ENCODE measurements around the gene PRSS48.

PRSS48 gene

DNA sequence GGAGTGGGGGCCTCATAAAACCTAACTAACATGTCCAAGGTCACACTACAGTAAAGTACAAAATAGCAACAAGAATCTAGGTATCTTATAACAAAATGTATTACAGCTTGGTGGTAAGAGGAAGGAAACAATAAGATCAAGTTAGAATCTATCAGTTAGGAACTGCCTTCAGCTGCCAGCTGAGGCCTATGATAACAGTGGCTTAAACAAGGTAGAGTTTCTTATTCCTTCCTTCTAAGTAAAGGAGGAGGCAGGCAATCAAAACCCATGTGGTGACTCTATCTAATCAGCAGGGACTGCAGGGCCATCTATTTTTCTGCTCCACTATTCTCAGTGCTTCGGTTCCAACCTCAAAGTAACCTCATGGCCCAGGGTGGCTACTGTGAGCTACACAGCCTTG lies 37.5 kb downstream of the PRSS48 start:
- H2AK5ac ChIP-seq (ENCODE audit: low read length), result no peak overlapping the region
- no peak overlapping the region for H3K4me2 ChIP-seq (ENCODE audit: low read length)
- H3K56ac ChIP-seq (ENCODE audit: low read length), result no peak overlapping the region
- no peak overlapping the region for H3K27ac ChIP-seq (ENCODE audit: low read depth, low read length)
- no peak overlapping the region for H2BK120ac ChIP-seq (ENCODE audit: low read depth, low read length)
- peaks cover 8% of the 10 kb centered on the region for H3K79me1 ChIP-seq (ENCODE audit: low read length)
- no peak overlapping the region for H4K5ac ChIP-seq (ENCODE audit: low read length)
- no peaks in the 10 kb centered on the region for H3K27me3 ChIP-seq (ENCODE audit: insufficient read depth, low read length, poor library complexity)
- no peak overlapping the region for H4K8ac ChIP-seq (ENCODE audit: low read depth, low read length)
- no peak overlapping the region for H2BK15ac ChIP-seq (replicated peaks; ENCODE audit: low read depth)
- H2BK5ac ChIP-seq (ENCODE audit: low read length), result no peak overlapping the region
- peak overlapping the region; percentile 7 for H3K18ac ChIP-seq (ENCODE audit: low read length)
- H3K4me3 ChIP-seq (ENCODE audit: low read length), result no peak overlapping the region
- no peak overlapping the region for H3K9ac ChIP-seq (ENCODE audit: low read length)
- peak; percentile 63 for DNase-seq
- peaks cover 42% of the 10 kb centered on the region for H3K79me2 ChIP-seq (ENCODE audit: control insufficient read depth, insufficient read depth, low read length)
- H3K4me1 ChIP-seq (ENCODE audit: control insufficient read depth, low read depth, low read length), result peaks cover 10% of the 10 kb centered on the region
- no CpG with 5 or more reads among the region's 1 CpG for WGBS (ENCODE audit: extremely low coverage, insufficient coverage, low lambda C conversion rate)
- no peak overlapping the region for H3K4ac ChIP-seq (ENCODE audit: low read depth, low read length)
- H3K23ac ChIP-seq (ENCODE audit: low read length), result no peak overlapping the region
- no peaks in the 10 kb centered on the region for H3K36me3 ChIP-seq (ENCODE audit: control insufficient read depth, insufficient read depth, low read length)

DNA sequence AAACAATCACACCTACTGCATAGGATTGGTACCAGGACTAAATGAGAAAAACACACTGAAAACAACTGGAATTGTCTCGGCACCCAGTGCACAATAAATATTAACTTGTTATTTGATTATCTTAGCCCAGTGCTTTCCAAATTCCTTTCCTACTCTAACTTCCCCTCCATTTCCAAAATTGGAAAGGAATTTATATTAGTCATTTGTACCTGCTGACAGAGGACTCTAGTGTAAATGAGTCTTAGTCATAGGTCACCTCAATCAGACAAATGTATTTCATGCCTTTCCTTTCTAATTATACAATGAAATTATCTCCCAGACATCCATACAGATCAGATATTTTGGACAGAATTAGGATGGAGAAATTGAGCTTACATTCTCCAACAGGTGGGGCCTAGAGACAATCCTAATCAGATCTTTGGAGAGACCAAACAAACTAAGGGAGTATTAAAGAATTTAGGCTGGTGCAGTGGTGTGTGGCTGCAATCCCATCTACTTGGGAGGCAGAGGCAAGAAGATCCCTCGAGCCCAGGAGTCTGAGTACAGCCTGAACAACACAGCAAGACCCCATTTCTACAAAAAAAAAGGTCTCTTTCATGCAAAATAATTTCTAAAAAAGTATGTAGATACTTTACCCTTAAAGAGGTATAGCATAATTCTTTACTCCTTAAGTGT lies 38.4 kb downstream of the PRSS48 start:
- no peak overlapping the region for H2AK5ac ChIP-seq (ENCODE audit: low read length)
- H3K56ac ChIP-seq (ENCODE audit: low read length), result no peak overlapping the region
- no peak for DNase-seq
- no peak overlapping the region for H2BK120ac ChIP-seq (ENCODE audit: low read depth, low read length)
- H3K4me2 ChIP-seq (ENCODE audit: low read length), result no peak overlapping the region
- H3K18ac ChIP-seq (ENCODE audit: low read length), result no peak overlapping the region
- no CpG with 5 or more reads among the region's 2 CpGs for WGBS (ENCODE audit: extremely low coverage, insufficient coverage, low lambda C conversion rate)
- H2BK5ac ChIP-seq (ENCODE audit: low read length), result no peak overlapping the region
- H3K36me3 ChIP-seq (ENCODE audit: control insufficient read depth, insufficient read depth, low read length), result no peaks in the 10 kb centered on the region
- H3K4ac ChIP-seq (ENCODE audit: low read depth, low read length), result no peak overlapping the region
- H3K79me1 ChIP-seq (ENCODE audit: low read length), result peaks cover 8% of the 10 kb centered on the region
- H4K8ac ChIP-seq (ENCODE audit: low read depth, low read length), result no peak overlapping the region
- no peak overlapping the region for H3K9ac ChIP-seq (ENCODE audit: low read length)
- peak overlapping the region; percentile 9 for H3K27ac ChIP-seq (ENCODE audit: low read depth, low read length)
- H3K4me1 ChIP-seq (ENCODE audit: control insufficient read depth, low read depth, low read length), result peaks cover 10% of the 10 kb centered on the region
- no peak overlapping the region for H3K4me3 ChIP-seq (ENCODE audit: low read length)
- H3K79me2 ChIP-seq (ENCODE audit: control insufficient read depth, insufficient read depth, low read length), result peaks cover 45% of the 10 kb centered on the region
- H3K23ac ChIP-seq (ENCODE audit: low read length), result no peak overlapping the region
- no peaks in the 10 kb centered on the region for H3K27me3 ChIP-seq (ENCODE audit: insufficient read depth, low read length, poor library complexity)
- H4K5ac ChIP-seq (ENCODE audit: low read length), result no peak overlapping the region
- no peak overlapping the region for H2BK15ac ChIP-seq (replicated peaks; ENCODE audit: low read depth)

DNA sequence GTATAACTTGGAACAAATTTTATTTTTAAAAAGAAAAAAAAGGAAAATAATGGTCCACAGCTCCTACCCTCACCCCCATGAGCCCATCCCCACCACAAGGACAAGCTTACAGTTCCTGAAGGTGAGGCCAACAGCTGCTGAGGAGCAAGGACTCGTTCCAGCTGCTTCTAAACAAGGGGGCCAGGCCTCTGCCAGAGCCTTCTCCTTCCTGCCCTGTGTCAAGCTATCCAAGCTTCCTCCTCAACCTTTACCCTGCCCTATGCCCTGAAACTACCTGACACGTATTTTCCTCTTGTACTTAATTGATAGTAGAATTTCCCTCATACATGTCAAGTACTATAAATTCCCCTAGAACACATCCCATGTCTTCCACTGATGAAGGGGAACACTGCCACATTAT lies 39.7 kb downstream of the PRSS48 start:
- no peak for DNase-seq
- peaks cover 49% of the 10 kb centered on the region for H3K79me2 ChIP-seq (ENCODE audit: control insufficient read depth, insufficient read depth, low read length)

DNA sequence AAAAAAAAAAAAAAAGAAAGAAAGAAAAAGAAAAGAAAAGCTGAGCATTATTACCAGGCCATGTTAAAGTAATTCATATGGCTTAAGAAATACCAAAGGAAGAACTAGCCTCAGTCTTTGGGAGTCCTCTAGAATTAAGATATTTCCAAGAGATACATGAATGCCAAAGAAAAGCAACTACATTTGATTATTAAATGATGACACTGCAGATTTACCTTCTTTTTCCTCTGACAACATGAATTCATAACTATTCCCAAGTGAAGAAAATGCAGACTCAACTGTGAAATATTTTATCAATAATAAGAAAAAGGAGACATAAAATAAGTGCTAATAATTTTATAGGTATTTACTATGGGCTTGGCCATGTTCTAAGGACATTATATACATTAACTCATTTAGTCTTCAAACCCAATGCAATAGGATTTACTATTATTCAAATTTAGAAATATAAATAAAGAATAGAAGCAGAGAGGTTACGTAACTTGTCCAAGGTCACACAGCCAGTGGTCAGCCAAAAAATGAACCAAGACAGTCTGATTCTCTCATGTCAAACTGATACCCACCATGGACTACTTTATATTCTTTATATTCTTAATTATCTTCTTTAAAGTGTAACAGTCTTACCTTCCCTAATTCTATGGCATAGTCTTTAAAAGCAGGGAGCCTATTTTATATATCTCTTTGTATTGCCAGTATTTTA lies 41.5 kb downstream of the PRSS48 start:
- H3K18ac ChIP-seq (ENCODE audit: low read length), result no peak overlapping the region
- H3K56ac ChIP-seq (ENCODE audit: low read length), result no peak overlapping the region
- H3K4me3 ChIP-seq (ENCODE audit: low read length), result no peak overlapping the region
- no peak overlapping the region for H2BK5ac ChIP-seq (ENCODE audit: low read length)
- H3K36me3 ChIP-seq (ENCODE audit: control insufficient read depth, insufficient read depth, low read length), result no peaks in the 10 kb centered on the region
- H2BK15ac ChIP-seq (replicated peaks; ENCODE audit: low read depth), result no peak overlapping the region
- no peak overlapping the region for H4K5ac ChIP-seq (ENCODE audit: low read length)
- H3K4me2 ChIP-seq (ENCODE audit: low read length), result no peak overlapping the region
- no peak overlapping the region for H2BK120ac ChIP-seq (ENCODE audit: low read depth, low read length)
- H2AK5ac ChIP-seq (ENCODE audit: low read length), result no peak overlapping the region
- H3K79me2 ChIP-seq (ENCODE audit: control insufficient read depth, insufficient read depth, low read length), result peaks cover 53% of the 10 kb centered on the region
- H3K4ac ChIP-seq (ENCODE audit: low read depth, low read length), result no peak overlapping the region
- no CpG with 5 or more reads among the region's 1 CpG for WGBS (ENCODE audit: extremely low coverage, insufficient coverage, low lambda C conversion rate)
- no peak overlapping the region for H3K27ac ChIP-seq (ENCODE audit: low read depth, low read length)
- H3K9ac ChIP-seq (ENCODE audit: low read length), result no peak overlapping the region
- no peaks in the 10 kb centered on the region for H3K27me3 ChIP-seq (ENCODE audit: insufficient read depth, low read length, poor library complexity)
- H3K4me1 ChIP-seq (ENCODE audit: control insufficient read depth, low read depth, low read length), result peaks cover 12% of the 10 kb centered on the region
- peaks cover 11% of the 10 kb centered on the region for H3K79me1 ChIP-seq (ENCODE audit: low read length)
- no peak overlapping the region for H3K23ac ChIP-seq (ENCODE audit: low read length)
- H4K8ac ChIP-seq (ENCODE audit: low read depth, low read length), result no peak overlapping the region
- DNase-seq, result no peak

More for the DNA sequence above, 39.7 kb downstream of the PRSS48 start:
- Histone ChIP-seq H3K4ac (ENCODE audit: low read depth, low read length) (no peak overlapping the region), H4K8ac (ENCODE audit: low read depth, low read length) (no peak overlapping the region), H2AK5ac (ENCODE audit: low read length) (no peak overlapping the region), H2BK120ac (ENCODE audit: low read depth, low read length) (no peak overlapping the region), H3K36me3 (ENCODE audit: control insufficient read depth, insufficient read depth, low read length) (no peaks in the 10 kb centered on the region), H3K9ac (ENCODE audit: low read length) (no peak overlapping the region), H3K4me3 (ENCODE audit: low read length) (no peak overlapping the region), H3K18ac (ENCODE audit: low read length) (no peak overlapping the region), H3K4me1 (ENCODE audit: control insufficient read depth, low read depth, low read length) (peaks cover 10% of the 10 kb centered on the region), H3K79me1 (ENCODE audit: low read length) (peaks cover 10% of the 10 kb centered on the region), H3K4me2 (ENCODE audit: low read length) (no peak overlapping the region), H3K27me3 (ENCODE audit: insufficient read depth, low read length, poor library complexity) (no peaks in the 10 kb centered on the region), H3K56ac (ENCODE audit: low read length) (no peak overlapping the region), H3K27ac (ENCODE audit: low read depth, low read length) (no peak overlapping the region), H2BK15ac (replicated peaks; ENCODE audit: low read depth) (no peak overlapping the region), H3K23ac (ENCODE audit: low read length) (peak overlapping the region; percentile 16), H2BK5ac (ENCODE audit: low read length) (no peak overlapping the region), H4K5ac (ENCODE audit: low read length) (no peak overlapping the region)
- WGBS (ENCODE audit: extremely low coverage, insufficient coverage, low lambda C conversion rate), result no CpG with 5 or more reads among the region's 2 CpGs

GRCh38 chr4:151319490-151319889 lies 42.5 kb downstream of the PRSS48 start:
- H3K23ac ChIP-seq (ENCODE audit: low read length), result no peak overlapping the region
- H3K4me3 ChIP-seq (ENCODE audit: low read length), result no peak overlapping the region
- DNase-seq, result no peak
- H3K56ac ChIP-seq (ENCODE audit: low read length), result no peak overlapping the region
- H4K8ac ChIP-seq (ENCODE audit: low read depth, low read length), result no peak overlapping the region
- no peak overlapping the region for H4K5ac ChIP-seq (ENCODE audit: low read length)
- no peak overlapping the region for H2BK120ac ChIP-seq (ENCODE audit: low read depth, low read length)
- no peak overlapping the region for H2BK15ac ChIP-seq (replicated peaks; ENCODE audit: low read depth)
- no peak overlapping the region for H3K4me2 ChIP-seq (ENCODE audit: low read length)
- peaks cover 6% of the 10 kb centered on the region for H3K79me1 ChIP-seq (ENCODE audit: low read length)
- WGBS (ENCODE audit: extremely low coverage, insufficient coverage, low lambda C conversion rate), result no CpG with 5 or more reads among the region's 1 CpG
- H3K4ac ChIP-seq (ENCODE audit: low read depth, low read length), result no peak overlapping the region
- no peak overlapping the region for H3K9ac ChIP-seq (ENCODE audit: low read length)
- H3K79me2 ChIP-seq (ENCODE audit: control insufficient read depth, insufficient read depth, low read length), result peaks cover 47% of the 10 kb centered on the region
- H3K27me3 ChIP-seq (ENCODE audit: insufficient read depth, low read length, poor library complexity), result no peaks in the 10 kb centered on the region
- H3K4me1 ChIP-seq (ENCODE audit: control insufficient read depth, low read depth, low read length), result peaks cover 6% of the 10 kb centered on the region
- no peak overlapping the region for H3K18ac ChIP-seq (ENCODE audit: low read length)
- H2BK5ac ChIP-seq (ENCODE audit: low read length), result no peak overlapping the region
- H2AK5ac ChIP-seq (ENCODE audit: low read length), result no peak overlapping the region
- no peak overlapping the region for H3K27ac ChIP-seq (ENCODE audit: low read depth, low read length)
- H3K36me3 ChIP-seq (ENCODE audit: control insufficient read depth, insufficient read depth, low read length), result no peaks in the 10 kb centered on the region
